Endothelial cell of umbilical vein (primary cell): ENCODE results near the gene MYO1C.

Experiments
- FOS ChIP-seq: IDR thresholded peaks from 2 replicates; pipeline ENCODE4 v1.6.1; 2011; ENCODE audit warnings: mild to moderate bottlenecking, low read length, moderate library complexity, borderline replicate concordance; ENCODE audit not compliant: insufficient read depth
- GATA2 ChIP-seq: IDR thresholded peaks from 2 replicates; pipeline ENCODE4 v1.7.0; 2011; ENCODE audit warnings: low read depth, mild to moderate bottlenecking, moderate library complexity, mixed read lengths, low read length; ENCODE audit not compliant: insufficient read length, insufficient read depth
- JUN ChIP-seq: IDR thresholded peaks from 2 replicates; pipeline ENCODE4 v1.6.1; 2011; ENCODE audit warnings: borderline replicate concordance, low read depth; ENCODE audit not compliant: insufficient read length, insufficient read depth
- POLR2A ChIP-seq: IDR thresholded peaks from 2 replicates; pipeline ENCODE4 v1.6.1; 2012; ENCODE audit warnings: low read depth, mild to moderate bottlenecking, control low read depth, low read length
- POLR2AphosphoS5 ChIP-seq: IDR thresholded peaks from 2 replicates; pipeline ENCODE4 v1.6.1; 2012; ENCODE audit warnings: low read depth, mild to moderate bottlenecking, control low read depth, low read length, moderate library complexity; ENCODE audit not compliant: insufficient read depth
- TF ChIP-seq, protein P1 (sequence below), 2 donors: IDR thresholded peaks; 1 replicate in 1 of 2; 2 replicates in 1 of 2; pipeline ENCODE4 v1.5.1; 2011; ENCODE audit warnings: low read length in 2 of 2, mild to moderate bottlenecking in 2 of 2, moderate library complexity in 2 of 2, control low read depth in 1 of 2, inconsistent platforms in 1 of 2, low read depth in 1 of 2; ENCODE audit not compliant: insufficient read depth in 1 of 2; ENCODE audit errors: extremely low read depth in 1 of 2
- TF ChIP-seq, protein P2 (sequence below): IDR thresholded peaks from 2 replicates; pipeline ENCODE4 v1.6.1; 2011; ENCODE audit not compliant: insufficient read depth, insufficient read length

DNA sequence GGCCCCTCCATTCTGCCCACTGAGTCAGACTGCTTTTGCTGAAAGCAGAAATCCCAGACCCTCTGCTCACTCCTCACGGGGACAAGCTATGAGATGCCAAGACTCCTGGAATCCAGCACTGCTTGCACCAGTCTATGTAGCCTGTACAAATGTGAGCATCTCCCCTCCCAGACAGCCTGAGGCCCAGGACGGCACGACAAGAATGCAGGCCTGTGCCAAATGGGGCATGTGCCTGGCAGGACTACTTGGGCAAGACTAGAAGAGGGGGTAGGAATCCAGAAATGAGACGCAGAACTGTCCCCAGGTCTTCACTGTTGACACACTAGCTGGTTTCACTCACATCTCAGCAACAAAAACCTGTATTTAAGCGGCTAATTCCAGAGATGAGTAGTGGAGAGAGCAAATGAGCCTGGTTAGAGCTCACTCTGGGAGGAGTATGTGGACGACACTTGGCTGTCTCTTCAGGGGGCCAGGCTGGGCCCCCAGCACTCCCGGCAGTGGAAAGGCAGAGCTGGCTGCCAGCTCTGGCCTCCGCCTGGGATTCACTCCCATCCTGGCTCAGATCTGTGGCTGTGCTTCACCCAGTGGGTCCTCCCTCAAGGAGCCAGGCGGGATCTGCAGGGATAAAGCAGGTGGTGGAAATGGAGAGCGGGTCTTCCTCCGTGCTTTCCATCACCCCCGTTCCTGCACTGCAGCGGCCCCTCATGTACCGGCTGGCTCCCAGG lies 2.9 kb upstream of the MYO1C start:
- TF ChIP-seq, protein P1, sequence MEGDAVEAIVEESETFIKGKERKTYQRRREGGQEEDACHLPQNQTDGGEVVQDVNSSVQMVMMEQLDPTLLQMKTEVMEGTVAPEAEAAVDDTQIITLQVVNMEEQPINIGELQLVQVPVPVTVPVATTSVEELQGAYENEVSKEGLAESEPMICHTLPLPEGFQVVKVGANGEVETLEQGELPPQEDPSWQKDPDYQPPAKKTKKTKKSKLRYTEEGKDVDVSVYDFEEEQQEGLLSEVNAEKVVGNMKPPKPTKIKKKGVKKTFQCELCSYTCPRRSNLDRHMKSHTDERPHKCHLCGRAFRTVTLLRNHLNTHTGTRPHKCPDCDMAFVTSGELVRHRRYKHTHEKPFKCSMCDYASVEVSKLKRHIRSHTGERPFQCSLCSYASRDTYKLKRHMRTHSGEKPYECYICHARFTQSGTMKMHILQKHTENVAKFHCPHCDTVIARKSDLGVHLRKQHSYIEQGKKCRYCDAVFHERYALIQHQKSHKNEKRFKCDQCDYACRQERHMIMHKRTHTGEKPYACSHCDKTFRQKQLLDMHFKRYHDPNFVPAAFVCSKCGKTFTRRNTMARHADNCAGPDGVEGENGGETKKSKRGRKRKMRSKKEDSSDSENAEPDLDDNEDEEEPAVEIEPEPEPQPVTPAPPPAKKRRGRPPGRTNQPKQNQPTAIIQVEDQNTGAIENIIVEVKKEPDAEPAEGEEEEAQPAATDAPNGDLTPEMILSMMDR (IDR thresholded peaks at IDR 0.05; ENCODE audit: extremely low read depth in 1 of 2, insufficient read depth in 1 of 2, low read depth in 1 of 2, low read length in 2 of 2), result no peak
- TF ChIP-seq, protein P2, sequence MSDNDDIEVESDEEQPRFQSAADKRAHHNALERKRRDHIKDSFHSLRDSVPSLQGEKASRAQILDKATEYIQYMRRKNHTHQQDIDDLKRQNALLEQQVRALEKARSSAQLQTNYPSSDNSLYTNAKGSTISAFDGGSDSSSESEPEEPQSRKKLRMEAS, result no peak
- TF ChIP-seq POLR2A (no peak), POLR2AphosphoS5 (no peak), JUN (no peak), GATA2 (no peak), FOS (no peak)
